ENCODE measurements around the gene ERBIN.

- TF ChIP-seq, protein P1, sequence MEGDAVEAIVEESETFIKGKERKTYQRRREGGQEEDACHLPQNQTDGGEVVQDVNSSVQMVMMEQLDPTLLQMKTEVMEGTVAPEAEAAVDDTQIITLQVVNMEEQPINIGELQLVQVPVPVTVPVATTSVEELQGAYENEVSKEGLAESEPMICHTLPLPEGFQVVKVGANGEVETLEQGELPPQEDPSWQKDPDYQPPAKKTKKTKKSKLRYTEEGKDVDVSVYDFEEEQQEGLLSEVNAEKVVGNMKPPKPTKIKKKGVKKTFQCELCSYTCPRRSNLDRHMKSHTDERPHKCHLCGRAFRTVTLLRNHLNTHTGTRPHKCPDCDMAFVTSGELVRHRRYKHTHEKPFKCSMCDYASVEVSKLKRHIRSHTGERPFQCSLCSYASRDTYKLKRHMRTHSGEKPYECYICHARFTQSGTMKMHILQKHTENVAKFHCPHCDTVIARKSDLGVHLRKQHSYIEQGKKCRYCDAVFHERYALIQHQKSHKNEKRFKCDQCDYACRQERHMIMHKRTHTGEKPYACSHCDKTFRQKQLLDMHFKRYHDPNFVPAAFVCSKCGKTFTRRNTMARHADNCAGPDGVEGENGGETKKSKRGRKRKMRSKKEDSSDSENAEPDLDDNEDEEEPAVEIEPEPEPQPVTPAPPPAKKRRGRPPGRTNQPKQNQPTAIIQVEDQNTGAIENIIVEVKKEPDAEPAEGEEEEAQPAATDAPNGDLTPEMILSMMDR (conservative IDR thresholded peaks at IDR 0.05): no peak
- no peak for TF ChIP-seq ZFX (IDR thresholded peaks at IDR 0.05)
These were observed 66.3 kb downstream of the ERBIN start for GRCh38 chr5:65992630-65993029.
